BLaER1 treated with 17β-estradiol and CSF1 and Interleukin-3, amounts not matched to agents 10 nM and 100 nM (cell line): ENCODE results near the gene MAS1L.
A peak's percentile ranks its signal among the peaks of the same experiment; 100 is the strongest.

Experiments
- H3K27ac ChIP-seq, 11 experiments: shearing (Covaris generic); formaldehyde crosslinking; 2 replicates each; pipeline ENCODE4 v1.8.1; 2022
- H3K27me3 ChIP-seq, 11 experiments: shearing (Covaris generic); formaldehyde crosslinking; 2 replicates each; pipeline ENCODE4 v1.8.1; 2022
- H3K36me3 ChIP-seq, 11 experiments: shearing (Covaris generic); formaldehyde crosslinking; 2 replicates each; pipeline ENCODE4 v1.8.1; 2022
- H3K4me1 ChIP-seq, 10 experiments: shearing (Covaris generic); formaldehyde crosslinking; 2 replicates each; pipeline ENCODE4 v1.8.1; 2022
- H3K4me2 ChIP-seq, 11 experiments: shearing (Covaris generic); formaldehyde crosslinking; 2 replicates each; pipeline ENCODE4 v1.8.1; 2022
- H3K4me3 ChIP-seq, 10 experiments: shearing (Covaris generic); formaldehyde crosslinking; 2 replicates each; pipeline ENCODE4 v1.8.1; 2022
- H3K9ac ChIP-seq, 11 experiments: shearing (Covaris generic); formaldehyde crosslinking; 2 replicates each; pipeline ENCODE4 v1.8.1; 2022
- H3K9me3 ChIP-seq, 11 experiments: shearing (Covaris generic); formaldehyde crosslinking; replicated peaks in 1 of 11; 2 replicates each; pipeline ENCODE4 v1.8.1; 2022
- H4K20me1 ChIP-seq, 11 experiments: shearing (Covaris generic); formaldehyde crosslinking; 2 replicates each; pipeline ENCODE4 v1.8.1; 2022
- Cebpa-rat ChIP-seq, 11 experiments: shearing (Covaris generic); IDR thresholded peaks; 2 replicates each; pipeline ENCODE4 v1.8.1; 2022

Gene MAS1L

DNA sequence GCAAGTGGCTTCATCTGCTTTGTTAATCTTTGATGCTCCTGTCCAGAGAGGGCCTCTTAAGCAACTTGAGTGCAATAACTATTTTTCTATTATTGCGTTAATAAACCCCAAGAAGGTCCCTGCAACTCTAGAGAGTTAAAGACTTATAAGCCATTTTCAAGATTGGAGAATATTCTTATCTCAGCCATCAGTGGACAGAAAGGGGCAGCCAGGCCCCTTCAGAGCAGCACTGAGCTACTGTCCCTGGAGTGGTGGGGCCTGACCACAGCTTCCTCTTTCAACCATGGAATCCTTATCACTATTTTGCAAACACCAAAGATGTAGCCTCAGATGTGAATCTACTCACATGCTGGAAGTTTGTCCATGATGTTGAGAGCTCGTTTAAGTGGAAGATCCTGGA, 2.8 kb upstream of the MAS1L start:
- Histone ChIP-seq H4K20me1 (no peaks in the 10 kb centered on the region), H3K4me2 (peak overlapping the region; percentile 11 to 49 (median 29); a peak in 20 of 22 replicates), H3K4me1 (peaks cover 10 to 17% (median 12%) of the 10 kb centered on the region in 10 experiments; a peak in 18 of 20 replicates), H3K27me3 (no peaks in the 10 kb centered on the region), H3K9ac (no peak overlapping the region), H3K4me3 (no peak overlapping the region), H3K27ac (no peak overlapping the region), H3K9me3 (no peaks in the 10 kb centered on the region), H3K36me3 (no peaks in the 10 kb centered on the region)
- TF ChIP-seq Cebpa-rat (IDR thresholded peaks at IDR 0.05) = no peak

DNA sequence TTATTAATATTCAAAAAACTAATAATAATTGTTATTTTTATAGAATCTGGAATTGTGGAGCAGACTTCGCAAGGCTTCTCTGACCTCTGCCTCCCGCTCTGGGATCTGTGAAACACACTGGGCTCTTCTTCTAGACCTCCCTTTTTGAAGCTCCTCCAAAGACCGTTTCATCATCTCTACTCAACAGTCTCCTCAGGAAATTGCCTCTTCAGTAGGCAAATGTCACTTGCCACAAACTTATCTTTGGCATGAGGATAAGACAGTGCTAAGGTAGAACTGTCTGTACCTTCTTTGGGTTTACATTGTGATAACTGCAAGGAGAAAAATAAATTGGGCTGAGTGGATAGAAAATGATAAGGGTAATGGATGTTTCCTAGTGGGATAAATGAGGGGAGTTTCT, 2.3 kb upstream of the MAS1L start:
- no peaks in the 10 kb centered on the region for H4K20me1 ChIP-seq
- no peak overlapping the region for H3K27ac ChIP-seq
- TF ChIP-seq Cebpa-rat (IDR thresholded peaks at IDR 0.05) = no peak
- no peaks in the 10 kb centered on the region for H3K27me3 ChIP-seq
- H3K36me3 ChIP-seq = no peaks in the 10 kb centered on the region
- H3K4me3 ChIP-seq = no peak overlapping the region
- no peak overlapping the region for H3K9ac ChIP-seq
- H3K9me3 ChIP-seq = no peaks in the 10 kb centered on the region
- peak overlapping the region in 10 of 11 experiments; percentile 21 to 49 (median 34); a peak in 15 of 22 replicates for H3K4me2 ChIP-seq
- peaks cover 10 to 17% (median 12%) of the 10 kb centered on the region in 10 experiments; a peak in 18 of 20 replicates for H3K4me1 ChIP-seq

DNA sequence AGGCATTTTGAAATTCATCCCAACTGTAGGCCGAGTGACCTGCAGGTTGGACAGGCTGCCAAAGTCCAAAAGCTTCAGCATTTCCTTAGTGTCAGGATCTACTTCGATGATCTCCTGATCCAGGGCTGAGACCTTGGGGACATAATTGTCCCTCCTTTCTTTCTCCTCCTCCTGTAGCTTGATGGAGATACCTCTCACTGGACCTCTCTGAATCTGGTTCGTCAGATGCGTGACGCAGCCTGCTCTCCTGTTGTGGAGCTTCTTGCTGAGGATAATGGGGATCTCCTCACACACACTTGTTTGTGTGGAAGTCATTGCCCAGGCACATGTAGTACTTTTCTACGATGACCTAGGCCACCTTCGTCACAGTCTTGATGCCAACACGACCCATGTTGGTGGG, 1.5 kb upstream of the MAS1L start:
- H3K9me3 ChIP-seq = no peaks in the 10 kb centered on the region
- H3K27me3 ChIP-seq = no peaks in the 10 kb centered on the region
- H3K4me2 ChIP-seq = no peak overlapping the region
- H3K4me3 ChIP-seq = no peak overlapping the region
- peaks cover 10 to 17% (median 12%) of the 10 kb centered on the region in 10 experiments; a peak in 18 of 20 replicates for H3K4me1 ChIP-seq
- H3K9ac ChIP-seq = no peak overlapping the region
- no peak overlapping the region for H3K27ac ChIP-seq
- H3K36me3 ChIP-seq = no peaks in the 10 kb centered on the region
- no peak for TF ChIP-seq Cebpa-rat (IDR thresholded peaks at IDR 0.05)
- no peaks in the 10 kb centered on the region for H4K20me1 ChIP-seq

DNA sequence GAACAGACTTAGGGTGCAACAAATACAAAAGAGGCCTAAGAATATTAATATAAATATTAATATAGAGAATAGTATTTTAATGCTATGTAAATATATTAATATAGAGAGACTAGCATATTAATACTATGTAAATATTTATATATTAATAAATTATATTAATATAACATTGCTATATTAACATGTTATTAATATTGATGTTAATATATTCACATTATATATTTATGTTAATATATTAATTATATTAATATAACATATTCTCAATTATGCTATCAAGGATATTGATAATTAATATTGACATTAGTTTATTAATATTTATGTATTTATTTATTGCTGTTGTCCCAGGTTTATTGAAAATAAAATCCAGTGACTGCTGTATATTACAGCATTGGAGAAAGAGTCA, 1.1 kb upstream of the MAS1L start:
- H4K20me1 ChIP-seq = no peaks in the 10 kb centered on the region
- no peak overlapping the region for H3K4me3 ChIP-seq
- no peaks in the 10 kb centered on the region for H3K36me3 ChIP-seq
- H3K9ac ChIP-seq = no peak overlapping the region
- TF ChIP-seq Cebpa-rat (IDR thresholded peaks at IDR 0.05) = no peak
- H3K4me2 ChIP-seq = no peak overlapping the region
- no peaks in the 10 kb centered on the region for H3K27me3 ChIP-seq
- no peak overlapping the region for H3K27ac ChIP-seq
- H3K9me3 ChIP-seq = no peaks in the 10 kb centered on the region
- H3K4me1 ChIP-seq = peaks cover 10 to 17% (median 12%) of the 10 kb centered on the region in 10 experiments; a peak in 18 of 20 replicates

DNA sequence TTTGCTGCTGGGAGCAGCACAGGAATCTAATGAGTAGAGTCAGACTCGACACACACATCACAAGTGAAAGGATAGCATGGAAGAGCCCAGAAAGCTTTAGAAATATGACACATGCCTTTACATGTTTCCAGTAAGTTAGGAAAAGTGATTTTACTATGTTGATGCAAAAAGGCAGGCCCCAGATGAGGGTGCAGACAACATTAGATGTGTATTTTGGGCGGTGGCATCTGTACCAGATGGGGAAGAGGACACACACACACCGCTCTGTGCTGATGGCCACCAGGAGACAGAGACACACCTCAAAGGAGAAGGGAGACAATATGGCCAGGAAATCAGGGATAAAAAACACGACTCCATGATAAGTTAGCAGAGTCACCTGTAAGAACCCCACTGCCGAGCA, 625 bp downstream of the MAS1L start:
- no peak overlapping the region for H3K4me2 ChIP-seq
- H4K20me1 ChIP-seq = no peaks in the 10 kb centered on the region
- no peaks in the 10 kb centered on the region for H3K27me3 ChIP-seq
- no peaks in the 10 kb centered on the region for H3K36me3 ChIP-seq
- TF ChIP-seq Cebpa-rat (IDR thresholded peaks at IDR 0.05) = no peak
- no peak overlapping the region for H3K4me3 ChIP-seq
- peaks cover 0 to 7% (median 5%) of the 10 kb centered on the region in 11 experiments; a peak in 11 of 22 replicates for H3K9me3 ChIP-seq
- H3K27ac ChIP-seq = no peak overlapping the region
- H3K9ac ChIP-seq = no peak overlapping the region
- peaks cover 10 to 17% (median 12%) of the 10 kb centered on the region in 10 experiments; a peak in 18 of 20 replicates for H3K4me1 ChIP-seq

DNA sequence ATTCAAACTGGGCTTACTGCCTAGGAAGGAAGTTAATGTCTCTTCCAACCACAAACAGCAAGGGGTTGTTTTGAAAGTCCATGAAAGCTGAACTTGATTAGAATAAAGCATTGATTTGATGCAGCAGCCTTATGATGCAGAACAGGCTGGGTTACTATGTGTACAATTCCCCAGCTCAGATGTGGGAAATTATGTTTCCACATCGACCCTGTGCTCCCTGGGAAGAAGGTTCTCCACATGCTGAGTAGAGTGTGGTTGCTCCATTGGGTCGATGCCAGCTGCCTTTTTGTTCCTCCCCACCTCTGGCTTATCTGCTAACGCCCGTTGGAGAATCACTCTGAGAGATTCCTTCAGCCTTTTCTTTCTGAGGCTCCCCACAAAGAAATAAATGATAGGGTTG, 1.2 kb downstream of the MAS1L start:
- peaks cover 10 to 17% (median 12%) of the 10 kb centered on the region in 10 experiments; a peak in 18 of 20 replicates for H3K4me1 ChIP-seq
- no peak overlapping the region for H3K27ac ChIP-seq
- H3K4me2 ChIP-seq = no peak overlapping the region
- H3K9me3 ChIP-seq = peaks cover 0 to 10% (median 8%) of the 10 kb centered on the region in 11 experiments; a peak in 11 of 22 replicates
- TF ChIP-seq Cebpa-rat (IDR thresholded peaks at IDR 0.05) = no peak
- H3K9ac ChIP-seq = no peak overlapping the region
- no peak overlapping the region for H3K4me3 ChIP-seq
- H4K20me1 ChIP-seq = no peaks in the 10 kb centered on the region
- H3K27me3 ChIP-seq = no peaks in the 10 kb centered on the region
- H3K36me3 ChIP-seq = no peaks in the 10 kb centered on the region

DNA sequence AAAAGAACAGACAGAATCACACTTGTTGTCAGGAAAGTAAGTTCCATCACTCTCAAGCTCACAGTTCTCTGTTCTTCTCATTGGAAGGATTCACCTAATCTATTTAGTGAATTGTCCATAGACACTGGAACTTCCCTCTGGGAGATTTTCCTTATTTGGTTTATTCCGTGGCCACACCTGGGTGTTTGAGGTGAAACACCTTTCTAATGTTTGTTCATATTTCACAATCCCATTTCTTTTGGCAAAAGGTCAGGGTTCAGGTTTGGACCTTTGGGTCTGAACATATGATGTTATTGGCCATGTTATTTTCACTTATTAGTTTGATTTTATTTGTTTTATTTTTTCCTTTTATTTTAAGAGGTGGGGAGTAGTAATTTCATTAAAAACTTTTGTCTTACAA, 4.0 kb downstream of the MAS1L start:
- no peak overlapping the region for H3K27ac ChIP-seq
- TF ChIP-seq Cebpa-rat (IDR thresholded peaks at IDR 0.05) = no peak
- no peak overlapping the region for H3K4me3 ChIP-seq
- no peaks in the 10 kb centered on the region for H3K4me1 ChIP-seq
- peaks cover 0 to 10% (median 8%) of the 10 kb centered on the region in 11 experiments; a peak in 11 of 22 replicates for H3K9me3 ChIP-seq
- no peaks in the 10 kb centered on the region for H3K36me3 ChIP-seq
- no peaks in the 10 kb centered on the region for H4K20me1 ChIP-seq
- no peak overlapping the region for H3K4me2 ChIP-seq
- H3K9ac ChIP-seq = no peak overlapping the region
- no peaks in the 10 kb centered on the region for H3K27me3 ChIP-seq

DNA sequence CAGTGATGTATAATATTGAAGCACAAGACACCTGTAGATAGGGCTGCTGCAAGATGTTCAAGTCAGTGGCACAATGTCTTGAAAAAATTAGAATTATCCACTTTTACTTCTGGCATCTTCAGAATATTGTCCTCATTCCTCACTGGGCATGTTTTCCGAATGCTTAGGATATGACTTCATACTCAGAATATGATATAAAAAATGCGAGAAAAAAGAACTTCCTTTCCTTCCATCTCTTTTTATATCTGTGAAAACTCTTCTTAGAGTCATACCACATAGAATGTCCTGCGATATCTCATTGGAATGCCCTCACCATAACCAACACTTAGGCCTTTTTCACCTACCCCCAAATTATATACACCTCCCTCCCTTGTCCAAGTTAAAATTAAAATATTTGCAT, 4.6 kb downstream of the MAS1L start:
- H3K27me3 ChIP-seq = no peaks in the 10 kb centered on the region
- no peak overlapping the region for H3K4me2 ChIP-seq
- H3K4me1 ChIP-seq = no peaks in the 10 kb centered on the region
- no peak overlapping the region for H3K4me3 ChIP-seq
- H3K36me3 ChIP-seq = no peaks in the 10 kb centered on the region
- H3K9ac ChIP-seq = no peak overlapping the region
- H3K9me3 ChIP-seq = peaks cover 0 to 10% (median 8%) of the 10 kb centered on the region in 11 experiments; a peak in 11 of 22 replicates
- H3K27ac ChIP-seq = no peak overlapping the region
- no peak for TF ChIP-seq Cebpa-rat (IDR thresholded peaks at IDR 0.05)
- H4K20me1 ChIP-seq = no peaks in the 10 kb centered on the region

DNA sequence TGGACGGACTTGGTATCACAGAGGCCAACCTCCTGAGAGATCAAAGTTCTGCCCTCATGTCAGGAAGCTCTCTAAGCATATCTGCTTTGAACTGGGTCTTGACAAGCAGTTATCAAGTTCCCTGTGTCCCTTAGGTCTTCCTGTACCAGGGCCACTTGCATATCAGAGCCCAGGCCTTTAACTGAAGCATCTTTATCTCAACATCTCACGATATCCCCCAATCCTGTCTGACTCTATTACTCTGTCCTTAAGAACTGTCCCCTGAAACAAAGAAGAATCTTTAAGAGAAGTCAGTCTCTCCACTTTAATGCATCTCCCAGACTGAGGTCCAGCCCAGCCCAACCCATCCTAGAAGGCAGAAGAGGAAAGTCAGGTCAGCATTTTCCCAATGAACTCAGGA, 8.2 kb downstream of the MAS1L start:
- H3K27ac ChIP-seq = no peak overlapping the region
- H3K36me3 ChIP-seq = no peaks in the 10 kb centered on the region
- H3K4me1 ChIP-seq = no peaks in the 10 kb centered on the region
- TF ChIP-seq Cebpa-rat (IDR thresholded peaks at IDR 0.05) = no peak
- no peaks in the 10 kb centered on the region for H4K20me1 ChIP-seq
- no peak overlapping the region for H3K4me2 ChIP-seq
- H3K9ac ChIP-seq = no peak overlapping the region
- H3K4me3 ChIP-seq = no peak overlapping the region
- peaks cover 0 to 10% (median 8%) of the 10 kb centered on the region in 11 experiments; a peak in 11 of 22 replicates for H3K9me3 ChIP-seq
- no peaks in the 10 kb centered on the region for H3K27me3 ChIP-seq

DNA sequence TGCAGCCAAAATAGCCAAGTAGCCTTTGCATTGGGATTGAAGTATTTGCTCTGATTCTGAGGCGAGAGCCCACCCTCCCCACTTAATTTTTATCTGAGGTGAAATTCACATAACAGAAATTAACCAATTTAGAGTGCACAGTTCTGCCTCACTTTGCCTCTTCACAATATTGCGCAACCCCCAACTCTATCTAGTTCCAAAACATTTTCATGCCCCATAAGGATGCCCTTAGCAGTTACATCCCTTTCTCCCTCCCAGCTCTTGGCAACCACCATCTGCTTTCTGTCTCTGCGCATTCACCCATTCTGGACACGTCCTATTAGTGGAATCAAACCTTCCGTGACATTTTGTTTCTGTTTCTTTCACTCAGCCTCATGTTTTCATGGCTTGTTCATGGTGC, 9.0 kb downstream of the MAS1L start:
- no peak overlapping the region for H3K9ac ChIP-seq
- peaks cover 0 to 10% (median 8%) of the 10 kb centered on the region in 11 experiments; a peak in 12 of 22 replicates for H3K9me3 ChIP-seq
- TF ChIP-seq Cebpa-rat (IDR thresholded peaks at IDR 0.05) = peak; percentile 49 to 95 (median 75); a peak in 20 of 22 replicates

More for the DNA sequence above, 9.0 kb downstream of the MAS1L start:
- Histone ChIP-seq H3K4me3 (no peak overlapping the region), H4K20me1 (no peaks in the 10 kb centered on the region), H3K36me3 (no peaks in the 10 kb centered on the region), H3K27me3 (no peaks in the 10 kb centered on the region), H3K4me1 (no peaks in the 10 kb centered on the region), H3K4me2 (no peak overlapping the region), H3K27ac (no peak overlapping the region)
